Tibial nerve (tissue), 4 donors: Measurements from ENCODE around the gene IST1.

Source experiments
- EP300 ChIP-seq, 2 donors: sonication (generic); formaldehyde crosslinking; IDR thresholded peaks; one replicate each; pipeline ENCODE4 v1.6.1; 2017; ENCODE audit warnings: antibody characterized with exemption in 2 of 2, mild to moderate bottlenecking in 1 of 2
- POLR2A ChIP-seq, 2 donors: fragments of 450-650 bp; IDR thresholded peaks; one replicate each; pipeline ENCODE4 v1.6.1; 2017; ENCODE audit warnings: antibody characterized with exemption in 2 of 2, mild to moderate bottlenecking in 2 of 2, moderate library complexity in 2 of 2
- TF ChIP-seq, protein P1 (sequence below), 5 experiments: fragments of 200-600 bp in 3 of 5; fragments of 450-650 bp in 2 of 5; sonication (generic) in 3 of 5; IDR thresholded peaks; one replicate each; pipeline ENCODE4 v1.5.1; 2016 to 2019; ENCODE audit warnings: antibody characterized with exemption in 5 of 5, mild to moderate bottlenecking in 3 of 5, moderate library complexity in 2 of 5

DNA sequence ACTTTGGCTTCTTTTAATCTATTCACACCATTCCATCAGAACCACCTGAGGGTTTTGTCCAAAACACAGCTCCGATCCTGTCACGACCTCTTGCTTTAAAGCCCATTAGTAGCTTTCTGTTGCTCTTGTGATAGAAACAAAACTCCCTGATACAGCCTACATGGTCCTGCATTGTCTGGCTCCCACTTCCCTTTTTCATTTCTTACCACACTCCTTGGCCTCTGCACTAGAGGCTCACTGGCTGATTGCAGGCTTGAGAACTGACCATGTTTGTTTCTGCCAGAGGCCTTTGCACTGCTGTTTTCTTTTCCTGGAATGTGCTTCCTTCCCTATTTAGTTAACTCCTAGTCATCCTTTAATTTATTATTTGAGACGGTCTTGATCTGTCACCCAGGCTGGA, 23.7 kb downstream of the IST1 start:
- TF ChIP-seq, protein P1, sequence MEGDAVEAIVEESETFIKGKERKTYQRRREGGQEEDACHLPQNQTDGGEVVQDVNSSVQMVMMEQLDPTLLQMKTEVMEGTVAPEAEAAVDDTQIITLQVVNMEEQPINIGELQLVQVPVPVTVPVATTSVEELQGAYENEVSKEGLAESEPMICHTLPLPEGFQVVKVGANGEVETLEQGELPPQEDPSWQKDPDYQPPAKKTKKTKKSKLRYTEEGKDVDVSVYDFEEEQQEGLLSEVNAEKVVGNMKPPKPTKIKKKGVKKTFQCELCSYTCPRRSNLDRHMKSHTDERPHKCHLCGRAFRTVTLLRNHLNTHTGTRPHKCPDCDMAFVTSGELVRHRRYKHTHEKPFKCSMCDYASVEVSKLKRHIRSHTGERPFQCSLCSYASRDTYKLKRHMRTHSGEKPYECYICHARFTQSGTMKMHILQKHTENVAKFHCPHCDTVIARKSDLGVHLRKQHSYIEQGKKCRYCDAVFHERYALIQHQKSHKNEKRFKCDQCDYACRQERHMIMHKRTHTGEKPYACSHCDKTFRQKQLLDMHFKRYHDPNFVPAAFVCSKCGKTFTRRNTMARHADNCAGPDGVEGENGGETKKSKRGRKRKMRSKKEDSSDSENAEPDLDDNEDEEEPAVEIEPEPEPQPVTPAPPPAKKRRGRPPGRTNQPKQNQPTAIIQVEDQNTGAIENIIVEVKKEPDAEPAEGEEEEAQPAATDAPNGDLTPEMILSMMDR (IDR thresholded peaks at IDR 0.05), result no peak
- TF ChIP-seq EP300 (IDR thresholded peaks at IDR 0.05) (peak in 1 of 2 donors; percentile 20), POLR2A (IDR thresholded peaks at IDR 0.05) (no peak)
